HG03457 (cell line): ENCODE results near the gene EXOC3L4.
"Not testable (repeated sequence)": the region's sequence is repeated elsewhere in the genome, so short reads cannot be mapped to it uniquely, and the experiment has no call there.

Experiments used
- ATAC-seq: cut with Tn5 transposase; IDR thresholded peaks from one replicate; pipeline ENCODE4 v1.9.1; 2021; ENCODE audit warnings: moderate number of reproducible peaks; ENCODE audit not compliant: unreplicated experiment

The EXOC3L4 gene

GRCh38 chr14:103104654-103105452, 10.3 kb downstream of the EXOC3L4 start:
- ATAC-seq: no peak

- ATAC-seq: no peak
Measured at GRCh38 chr14:103105580-103106150, 11.1 kb downstream of the EXOC3L4 start.

GRCh38 chr14:103107455-103107854, 12.9 kb downstream of the EXOC3L4 start:
- no peak for ATAC-seq

- ATAC-seq: no peak
Measured at GRCh38 chr14:103107941-103108748, 13.6 kb downstream of the EXOC3L4 start.

GRCh38 chr14:103108749-103109207, 14.3 kb downstream of the EXOC3L4 start:
- no peak for ATAC-seq

GRCh38 chr14:103109535-103110441, 15.3 kb downstream of the EXOC3L4 start:
- ATAC-seq: no peak

GRCh38 chr14:103110681-103111231, 16.2 kb downstream of the EXOC3L4 start:
- ATAC-seq: no peak

- ATAC-seq: no peak
Measured at GRCh38 chr14:103111232-103111868, 16.8 kb downstream of the EXOC3L4 start.

- ATAC-seq: no peak
Measured at GRCh38 chr14:103112400-103113243, 18.1 kb downstream of the EXOC3L4 start.

GRCh38 chr14:103113303-103113702, 18.8 kb downstream of the EXOC3L4 start:
- ATAC-seq: no peak

- no peak for ATAC-seq
Measured at GRCh38 chr14:103113774-103114173, 19.2 kb downstream of the EXOC3L4 start.

GRCh38 chr14:103115086-103115679, 20.7 kb downstream of the EXOC3L4 start:
- not testable (repeated sequence) for ATAC-seq

GRCh38 chr14:103115845-103116572, 21.5 kb downstream of the EXOC3L4 start:
- ATAC-seq: no peak

GRCh38 chr14:103116636-103117035, 22.1 kb downstream of the EXOC3L4 start:
- ATAC-seq: no peak

GRCh38 chr14:103117499-103117898, 23.0 kb downstream of the EXOC3L4 start:
- ATAC-seq: not testable (repeated sequence)

- ATAC-seq: no peak
Measured at GRCh38 chr14:103118018-103118662, 23.6 kb downstream of the EXOC3L4 start.

GRCh38 chr14:103118663-103119404, 24.3 kb downstream of the EXOC3L4 start:
- ATAC-seq: no peak
